Left hindlimb (tissue), 1 donor: ENCODE measurements around the gene PSMD11.

Experiments
- DNase-seq: peaks from one replicate; pipeline ENCODE4 v3.0.0-alpha.2; 2018

Gene PSMD11

DNA sequence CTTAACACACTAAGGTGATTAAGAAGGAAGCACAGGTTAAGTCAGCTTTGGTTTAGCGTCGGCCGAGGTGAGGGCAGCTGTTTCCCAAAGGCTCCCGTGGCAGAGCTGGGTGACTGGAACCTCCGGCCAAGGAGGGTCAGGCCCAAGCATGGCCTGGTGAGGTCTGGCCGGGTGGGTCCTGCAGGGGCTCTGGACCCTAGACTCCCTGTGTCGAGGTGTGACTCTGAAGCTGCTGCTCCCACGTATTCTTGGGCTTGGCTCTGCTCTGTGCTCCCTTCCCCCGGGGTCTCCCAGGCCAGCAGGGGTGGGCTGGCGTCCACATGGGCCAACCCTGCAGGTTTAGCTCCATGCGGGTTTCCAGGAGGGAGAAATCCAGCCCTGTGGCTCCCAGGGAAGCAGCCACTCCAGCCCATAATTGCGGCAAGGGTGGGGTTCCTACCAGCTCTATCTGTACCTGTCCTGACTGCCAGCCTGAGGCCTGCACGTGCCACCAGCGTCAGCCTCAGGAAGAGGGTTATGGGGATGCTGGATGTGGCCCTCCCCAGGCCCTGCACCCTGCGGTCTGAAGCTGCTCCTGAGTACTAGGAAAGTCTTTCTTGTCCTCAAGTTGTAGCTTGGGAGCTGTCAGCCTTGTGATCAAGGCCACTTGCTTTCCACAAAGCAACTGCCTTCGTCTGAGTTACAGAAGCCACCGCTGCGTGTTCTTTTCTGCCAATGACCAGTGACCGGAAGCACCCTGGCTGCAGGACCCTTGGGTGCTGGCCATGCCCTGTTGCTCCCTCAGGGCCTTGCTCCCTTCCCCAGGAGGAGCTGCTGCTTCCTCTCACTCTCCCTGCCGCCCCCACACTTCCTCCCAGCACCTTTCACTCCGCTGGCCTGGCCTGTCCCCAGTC is 47.3 kb downstream of the PSMD11 start:
- no peak for DNase-seq

DNA sequence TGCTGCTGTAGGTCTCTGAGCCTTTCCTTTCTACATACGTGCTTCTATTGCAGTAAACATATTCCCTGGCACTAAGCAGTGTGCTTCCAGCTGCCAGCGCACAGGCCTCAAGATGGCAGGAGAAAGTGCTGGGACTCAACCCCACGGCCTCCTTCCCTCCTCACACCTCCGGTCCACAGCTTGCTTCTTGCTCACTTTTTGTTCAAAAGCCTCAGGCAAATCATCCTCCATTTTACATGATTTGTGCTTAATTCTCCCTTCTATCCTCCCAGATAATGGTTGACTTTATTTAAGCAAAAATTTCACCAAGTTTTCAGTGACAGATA is 47.9 kb downstream of the PSMD11 start:
- DNase-seq: no peak

DNA sequence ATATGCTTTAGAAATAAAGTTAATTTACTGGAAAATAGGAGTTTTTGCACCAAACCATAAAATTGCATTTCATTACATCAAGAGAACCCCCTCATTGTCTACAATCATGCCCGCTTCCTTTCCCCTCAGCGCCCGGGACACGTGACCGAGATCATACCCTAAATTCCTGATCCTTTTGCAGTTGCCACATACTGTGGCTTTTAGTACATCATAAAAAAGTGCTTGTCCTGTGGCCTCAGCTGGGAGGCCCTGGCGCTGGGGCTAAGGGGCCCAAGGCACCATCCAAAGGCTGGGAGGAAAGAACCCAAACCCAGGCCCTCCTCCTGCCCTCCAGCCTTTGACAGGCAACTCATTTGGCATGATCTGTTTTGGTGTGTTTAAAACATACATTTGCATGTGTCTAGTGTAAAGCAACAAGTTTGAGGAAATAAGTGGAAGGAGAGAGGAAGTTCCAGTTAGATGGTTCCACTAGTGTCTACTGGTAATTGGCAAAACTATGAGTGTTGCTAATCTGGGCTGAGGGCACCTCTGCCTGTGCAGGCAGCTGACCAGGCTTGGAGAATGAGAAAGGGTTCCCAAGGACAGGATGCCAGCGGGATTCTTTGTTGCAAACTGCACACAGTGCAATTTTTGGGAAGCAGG is 48.5 kb downstream of the PSMD11 start:
- DNase-seq: no peak

DNA sequence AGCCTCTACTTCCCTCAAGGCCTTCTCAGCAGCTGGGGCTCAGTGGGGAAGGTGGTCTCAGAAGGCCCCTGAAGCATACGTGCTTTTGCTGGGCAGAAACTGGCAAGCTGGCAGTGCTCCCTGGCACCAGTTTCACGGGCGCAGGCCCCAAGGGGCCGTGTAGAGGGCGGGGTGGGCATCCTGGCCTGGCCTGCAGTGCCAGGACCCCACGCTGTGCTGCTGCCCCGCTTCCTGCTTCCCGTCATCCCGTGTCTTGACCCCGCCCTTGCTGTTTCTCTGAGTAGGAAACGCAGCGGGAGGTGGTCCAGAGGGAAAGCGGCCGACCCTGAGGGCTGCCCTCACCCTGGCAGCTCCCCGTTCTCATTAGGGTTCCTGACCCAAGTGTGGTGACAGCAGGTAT is 49.3 kb downstream of the PSMD11 start:
- no peak for DNase-seq

DNA sequence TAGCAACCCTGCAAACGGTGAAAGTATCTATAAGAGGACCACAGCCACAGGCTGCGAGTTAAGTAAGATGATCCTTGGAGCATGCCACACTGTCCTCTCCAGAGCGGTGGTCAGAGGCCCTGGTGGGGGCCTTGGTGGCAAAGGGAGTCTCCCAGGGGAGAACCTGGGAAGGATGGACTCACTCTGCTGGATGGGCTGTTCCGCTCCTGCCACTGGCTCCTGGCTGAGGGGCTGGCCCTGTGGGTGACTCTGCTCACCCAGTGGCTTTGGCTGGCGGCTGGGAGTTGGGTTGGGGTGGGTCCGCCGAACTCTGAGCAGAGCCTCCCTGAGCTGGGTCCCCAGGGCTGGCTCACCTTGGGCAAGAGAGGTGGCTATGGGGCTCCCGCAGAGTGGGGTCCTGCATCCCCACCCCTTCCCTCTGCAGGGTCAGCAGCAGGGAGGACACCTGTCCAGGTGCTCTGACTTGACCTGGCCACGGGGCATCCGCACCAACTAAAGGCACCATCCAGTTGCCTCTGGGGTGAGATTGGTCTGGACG is 49.7 kb downstream of the PSMD11 start:
- no peak for DNase-seq

DNA sequence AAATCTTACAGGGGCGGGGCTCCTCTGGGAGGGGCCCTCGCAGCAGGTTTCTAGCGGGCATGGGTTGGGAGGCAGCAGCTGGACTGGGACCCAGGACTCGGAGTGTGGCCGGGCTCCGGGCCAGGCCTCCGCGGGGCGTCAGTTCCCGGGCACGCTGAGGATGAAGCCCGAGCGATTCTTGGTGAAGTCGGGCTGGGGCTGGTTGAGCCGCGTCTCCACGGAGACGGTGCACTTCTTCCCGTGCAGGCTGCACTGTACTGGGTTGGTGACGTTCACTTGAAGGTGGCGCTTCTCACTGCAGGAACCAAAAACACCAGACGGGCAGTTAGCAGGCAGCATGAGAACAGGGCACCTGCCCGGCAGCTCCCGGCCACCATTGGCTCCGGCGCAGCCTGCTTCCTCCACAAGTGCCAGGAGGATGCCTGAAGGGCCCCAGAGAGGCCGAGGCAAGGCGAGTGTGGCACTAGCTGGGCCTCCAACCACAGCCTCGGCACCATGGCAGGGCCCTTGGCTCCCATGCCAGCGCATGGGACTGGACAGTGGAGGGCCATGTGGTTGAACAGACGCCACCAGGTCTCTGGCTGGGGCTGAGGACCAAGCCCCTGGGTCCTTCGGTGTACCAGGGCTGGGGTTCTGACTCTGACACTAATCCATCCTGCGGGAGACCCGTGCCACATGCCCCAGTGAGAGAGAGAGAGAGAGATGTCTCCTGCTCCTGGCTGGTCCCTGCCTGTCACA is 50.5 kb downstream of the PSMD11 start:
- no peak for DNase-seq

DNA sequence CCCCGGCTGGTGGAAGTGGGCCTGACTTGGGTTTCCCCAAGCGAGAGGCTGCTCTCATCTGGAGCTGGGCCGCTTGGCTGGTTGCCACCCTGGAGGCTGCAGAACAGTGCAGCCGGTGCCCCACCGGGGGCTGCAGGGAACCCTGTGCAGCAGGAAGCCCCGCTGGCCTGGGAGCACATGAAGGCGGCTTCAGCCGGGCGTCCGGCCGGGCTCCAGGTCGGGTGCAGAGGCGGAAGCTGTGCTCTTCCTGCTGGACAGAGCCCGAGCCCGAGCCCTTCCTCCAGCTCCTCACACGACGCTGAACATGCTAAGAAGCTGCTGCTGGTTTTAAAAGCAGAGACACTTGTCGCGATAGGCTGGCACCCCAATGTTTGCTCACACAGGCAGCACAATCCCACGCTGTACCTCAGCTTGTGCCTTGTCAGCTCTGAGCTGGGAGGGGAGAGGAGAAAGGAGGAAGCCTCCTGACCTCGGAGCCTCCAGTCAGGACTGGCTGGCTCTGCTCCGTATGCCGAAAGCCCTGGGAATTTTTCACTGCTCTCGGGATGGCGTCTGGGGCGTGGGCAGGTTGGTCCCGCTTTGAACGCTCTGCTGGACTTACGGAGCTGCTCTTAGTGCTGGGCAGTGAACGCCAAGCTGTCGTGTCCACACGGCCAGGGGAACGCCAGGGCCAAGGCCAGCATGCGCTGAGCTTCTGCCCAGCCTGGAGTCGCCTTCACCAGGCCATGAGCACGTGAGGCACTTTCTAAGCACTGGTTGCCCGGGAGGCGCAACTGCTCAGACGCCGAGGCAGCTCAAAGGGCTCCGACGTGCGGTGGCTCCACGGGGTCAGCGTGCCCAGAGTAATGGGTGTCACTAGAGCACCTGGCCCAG is 51.3 kb downstream of the PSMD11 start:
- DNase-seq: peak; percentile 66

DNA sequence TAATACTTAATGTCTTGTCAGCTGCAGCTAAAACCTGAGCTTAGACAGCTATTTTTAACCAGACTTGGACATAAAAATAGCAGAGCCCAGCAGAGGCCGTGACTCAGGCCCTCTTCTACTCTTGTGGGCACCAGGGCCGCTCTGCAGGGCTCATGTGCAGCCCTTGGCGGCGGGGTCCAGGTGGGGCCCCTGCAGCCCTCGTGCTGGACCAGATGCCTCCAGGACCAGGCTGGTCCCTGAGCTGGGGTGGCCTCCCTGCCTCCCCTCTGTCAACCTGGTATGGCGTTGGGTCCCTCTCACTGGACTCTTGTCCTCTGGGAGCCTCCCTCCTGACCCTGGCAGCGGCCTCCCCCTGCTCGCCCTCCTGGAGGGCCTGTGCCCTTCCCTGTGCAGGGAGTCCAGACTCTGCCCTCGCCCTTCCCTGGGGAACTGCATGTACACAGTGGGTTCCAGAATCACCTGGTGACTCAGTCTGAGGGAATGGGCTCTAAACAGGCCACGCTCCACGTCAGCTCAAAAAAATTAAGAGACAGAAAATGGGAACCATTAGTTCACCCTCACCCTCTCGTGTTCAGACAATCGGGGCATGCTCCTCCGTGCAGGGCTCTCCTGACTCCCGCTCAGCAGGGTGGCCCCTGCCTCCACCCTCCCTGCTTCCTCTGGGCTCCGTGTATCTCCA is 52.2 kb downstream of the PSMD11 start:
- DNase-seq: no peak

DNA sequence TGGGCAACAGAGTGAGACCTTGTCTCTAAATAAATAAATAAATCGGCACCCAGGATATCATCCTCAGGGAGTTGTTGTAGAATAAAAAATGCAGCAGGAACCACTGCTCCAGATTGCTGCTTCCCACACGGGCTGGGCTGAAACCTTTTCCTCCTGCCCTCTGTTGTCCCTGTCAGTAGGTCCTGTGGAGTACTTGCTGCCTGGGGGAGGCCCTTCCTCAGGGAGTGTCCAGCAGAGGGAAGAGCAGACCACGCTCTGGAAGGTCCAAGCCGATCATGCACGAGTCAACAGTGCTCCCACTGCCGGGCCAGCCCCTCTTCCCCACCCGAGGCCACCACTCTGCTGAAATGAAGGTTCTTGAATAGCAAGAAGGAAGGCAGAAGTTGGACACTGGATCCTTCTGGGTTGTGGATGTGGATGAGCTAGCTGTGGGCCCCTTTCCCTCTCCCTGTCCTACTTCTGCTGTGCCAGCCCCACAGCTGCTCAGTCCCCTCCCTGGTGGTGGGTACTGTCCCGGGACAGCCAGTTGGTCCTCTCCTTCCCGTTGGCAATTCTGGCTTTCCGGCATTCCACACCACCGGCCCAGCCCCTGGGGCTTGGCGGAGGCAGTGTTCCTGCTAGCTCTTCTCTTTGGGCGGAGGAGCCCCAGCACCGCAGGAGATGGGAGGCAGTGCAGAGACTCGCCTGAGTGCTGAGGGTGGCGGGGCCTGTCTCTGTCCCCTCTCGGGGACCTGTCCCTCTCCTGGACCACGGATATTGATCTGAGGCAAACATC is 53.3 kb downstream of the PSMD11 start:
- DNase-seq: no peak

DNA sequence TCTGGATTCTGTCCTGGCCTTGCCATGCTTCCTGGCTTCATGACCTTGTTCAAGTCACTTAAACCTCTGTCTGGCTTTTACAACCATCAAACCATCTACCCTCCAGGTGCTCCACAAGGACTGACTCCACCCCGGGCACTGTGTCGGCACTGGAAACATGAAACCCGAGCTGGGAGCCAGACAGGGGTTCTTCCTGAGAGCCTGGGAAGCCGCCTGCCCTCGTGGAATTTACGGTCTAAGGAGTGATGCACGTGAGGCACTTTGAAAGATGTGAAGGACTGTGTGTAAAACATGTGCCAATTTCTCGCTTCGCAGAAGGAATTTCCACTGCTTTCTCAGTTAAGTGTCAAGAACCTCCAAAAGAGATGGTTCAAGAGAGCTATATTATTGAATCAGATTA is 54.1 kb downstream of the PSMD11 start:
- no peak for DNase-seq

DNA sequence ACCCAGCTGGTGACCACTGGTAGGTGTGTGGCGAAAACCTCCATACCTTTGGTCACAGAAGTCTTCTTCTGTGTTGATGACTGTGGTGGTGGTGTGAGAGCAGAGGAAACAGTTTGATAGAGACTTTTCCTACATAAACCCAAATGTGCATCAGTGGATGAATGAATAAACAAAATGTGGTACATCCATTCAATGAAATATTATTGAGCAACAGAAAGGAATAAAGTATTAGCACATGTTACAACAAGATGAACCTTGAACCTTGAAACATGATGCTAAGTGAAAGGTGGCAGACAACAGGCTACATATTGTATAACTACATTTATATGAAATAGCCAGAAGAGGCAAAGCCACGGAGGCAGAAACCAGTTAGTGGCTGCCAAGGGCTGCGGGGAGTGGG is 57.7 kb downstream of the PSMD11 start:
- no peak for DNase-seq

DNA sequence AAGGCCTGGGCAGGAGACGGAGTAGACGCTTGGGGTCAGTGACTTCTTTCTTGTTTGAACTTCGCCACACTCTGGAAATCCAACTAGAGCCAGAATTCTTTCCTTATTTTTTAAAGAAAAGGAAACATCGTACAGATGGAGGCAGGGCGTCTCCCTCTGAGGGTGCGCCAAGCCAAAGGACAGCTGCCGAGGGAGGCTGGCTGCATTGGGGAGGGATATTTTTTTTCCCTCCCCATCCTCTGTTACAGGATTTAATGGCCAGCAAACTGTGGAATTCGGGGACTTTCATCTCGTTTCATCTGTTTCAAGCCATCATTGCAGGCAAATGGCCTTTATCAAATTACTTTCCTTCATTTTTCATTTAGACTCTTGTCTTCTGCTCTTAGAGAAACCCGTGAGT is 58.4 kb downstream of the PSMD11 start:
- no peak for DNase-seq

DNA sequence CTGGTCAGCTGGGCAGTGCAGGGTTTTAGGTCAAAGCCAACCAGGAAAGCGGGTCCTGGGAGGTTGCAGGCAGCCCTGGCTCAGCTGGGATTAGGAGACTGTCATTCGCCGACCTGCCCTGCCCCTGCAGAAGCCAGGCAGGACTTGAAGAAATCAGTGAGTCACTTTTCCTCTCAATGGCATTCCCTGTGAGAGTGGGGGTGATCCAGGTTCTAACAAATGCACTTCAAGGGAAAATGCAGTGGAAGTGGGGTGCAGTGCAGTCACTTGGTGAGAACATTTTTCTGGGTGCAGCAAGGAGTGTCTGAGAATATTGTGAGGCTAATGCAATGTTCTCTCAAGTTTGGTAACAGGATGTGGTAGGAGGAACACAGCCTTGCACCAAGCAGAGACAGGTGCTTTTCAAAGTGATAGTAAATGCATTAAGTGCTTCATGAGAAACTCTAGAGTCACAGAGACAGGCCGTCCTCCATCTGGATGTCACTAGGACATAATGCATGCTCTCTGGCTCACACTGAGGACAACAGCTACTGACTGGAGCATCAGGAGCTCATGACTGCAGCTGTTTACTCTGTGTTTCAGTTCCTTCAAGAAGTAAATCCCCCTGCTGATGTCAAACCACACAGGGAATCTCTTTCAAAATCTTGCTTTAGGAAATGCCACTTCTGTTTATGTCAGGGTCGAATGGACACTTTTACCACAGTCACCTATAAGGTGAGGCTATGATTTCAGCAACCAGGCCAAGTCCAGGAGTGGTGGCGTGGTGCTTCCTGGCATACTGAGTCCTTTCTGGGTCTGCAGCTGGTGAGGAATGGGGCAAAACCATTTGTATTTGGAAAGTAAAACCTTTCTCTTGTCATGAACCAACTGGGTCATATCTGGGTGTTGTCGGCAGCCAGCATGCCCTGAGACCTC is 59.2 kb downstream of the PSMD11 start:
- DNase-seq: no peak

DNA sequence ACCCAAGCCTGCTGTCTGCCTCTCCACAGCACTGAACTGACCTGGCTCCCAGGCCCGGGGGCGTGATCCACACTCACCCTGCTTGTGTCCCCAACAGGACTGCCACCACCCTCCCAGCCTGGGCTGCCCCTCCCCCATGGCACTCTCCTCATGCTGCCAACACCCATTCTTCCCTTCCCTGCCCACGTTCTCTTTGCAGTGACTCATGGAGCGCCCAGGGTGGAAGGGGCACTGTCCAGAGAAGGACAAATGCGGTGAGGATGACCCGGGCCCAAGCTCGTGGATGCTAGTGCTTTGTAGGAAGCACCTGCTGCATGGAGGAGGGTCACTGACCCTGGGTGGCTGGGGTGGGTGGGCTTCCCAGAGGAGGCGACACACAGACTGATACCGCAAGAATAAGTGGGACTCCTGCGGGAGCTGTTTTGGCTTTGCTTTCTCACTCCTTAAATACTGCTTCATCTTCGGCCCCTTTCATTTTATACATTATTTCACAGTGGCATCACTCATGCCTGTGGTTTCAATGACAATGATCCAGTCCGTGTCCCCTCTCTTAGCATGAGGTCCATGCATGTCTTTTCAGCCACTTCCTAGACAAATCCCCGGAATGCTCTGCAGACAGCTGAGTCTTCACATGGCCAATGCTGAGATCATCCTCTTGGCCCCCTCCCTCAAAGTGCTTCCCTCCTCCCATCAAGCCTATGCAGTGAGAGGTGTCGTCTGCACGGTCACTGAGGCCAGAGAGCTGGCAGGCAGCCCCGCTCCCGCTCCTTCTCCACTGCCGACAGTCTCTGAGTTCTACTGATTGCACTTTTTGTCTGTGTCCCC is 60.1 kb downstream of the PSMD11 start:
- no peak for DNase-seq

DNA sequence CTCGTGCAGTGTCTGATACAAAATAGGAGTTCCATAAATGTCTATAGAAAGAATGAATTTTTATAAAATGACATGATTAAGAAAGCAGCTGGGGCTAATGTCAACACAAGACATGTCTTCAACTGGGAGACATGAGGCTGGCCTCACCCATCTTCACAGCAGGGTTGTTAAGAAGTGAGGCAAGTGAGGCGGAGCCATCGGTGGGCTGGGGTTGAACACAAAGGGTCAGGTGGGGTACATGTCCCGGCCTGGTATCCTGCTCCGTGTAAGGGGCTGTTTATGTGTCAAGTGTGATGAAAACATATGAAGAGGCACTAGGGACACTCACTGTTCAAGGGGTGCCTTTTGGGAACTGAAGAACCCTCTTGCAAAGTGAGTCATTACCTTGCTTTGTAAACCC is 64.6 kb downstream of the PSMD11 start:
- DNase-seq: no peak

DNA sequence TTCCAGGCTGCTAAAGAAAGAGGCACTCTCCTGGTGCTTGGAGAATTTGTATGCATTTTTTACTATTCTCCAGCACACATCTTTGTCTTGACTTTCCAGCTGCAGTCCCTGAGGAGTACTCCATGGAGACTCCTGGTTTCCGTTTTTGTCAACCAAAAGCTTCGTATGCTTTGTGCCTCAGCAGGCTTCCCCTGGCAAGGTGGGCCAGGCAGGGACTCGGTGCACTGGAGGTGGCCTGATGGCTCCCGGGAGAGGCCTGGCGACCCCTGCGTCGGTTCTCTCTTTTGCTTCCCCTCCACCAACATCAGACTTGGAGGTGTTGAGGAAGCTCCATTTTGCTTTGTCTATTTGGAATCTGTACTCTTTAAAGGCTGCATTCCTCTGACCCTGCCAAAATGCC is 66.2 kb downstream of the PSMD11 start:
- DNase-seq: no peak

DNA sequence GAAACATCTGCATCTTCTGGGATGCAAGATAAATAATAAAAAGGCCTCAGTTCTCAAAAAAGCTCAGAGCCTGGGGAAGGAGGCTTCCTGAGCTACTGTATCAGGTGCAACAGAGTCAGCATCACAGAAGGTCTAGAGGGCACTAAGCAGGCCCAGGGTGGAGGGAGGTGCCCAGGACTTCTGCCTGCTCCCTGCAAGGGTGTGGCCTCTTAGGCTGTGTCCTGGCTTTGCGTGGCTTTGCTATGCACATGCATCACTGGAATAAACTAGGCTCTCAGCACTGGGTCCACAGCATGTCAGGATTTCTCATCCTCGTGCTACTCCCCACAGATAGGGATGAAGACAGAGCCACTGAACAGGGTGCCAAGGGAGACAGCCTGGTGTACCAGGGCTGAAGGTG is 68.0 kb downstream of the PSMD11 start:
- DNase-seq: no peak

DNA sequence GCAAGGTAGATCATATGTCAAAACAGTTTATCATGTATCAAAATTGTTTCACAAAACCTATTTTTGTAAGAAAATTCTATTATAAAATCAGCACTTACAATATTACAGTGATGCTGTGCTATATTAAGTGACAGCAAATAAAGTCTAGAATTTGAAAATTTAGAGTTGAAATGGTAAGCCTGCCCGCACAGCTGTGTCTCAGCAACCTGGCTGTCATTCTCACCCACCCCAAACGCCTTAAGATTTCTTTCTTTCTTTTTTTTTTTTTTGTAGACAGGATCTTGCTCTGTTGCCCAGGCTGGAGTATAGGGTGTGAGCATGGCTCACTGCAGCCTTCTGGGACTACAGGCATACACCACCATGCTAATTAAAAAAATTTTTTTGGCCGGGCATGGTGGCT is 69.3 kb downstream of the PSMD11 start:
- DNase-seq: no peak

DNA sequence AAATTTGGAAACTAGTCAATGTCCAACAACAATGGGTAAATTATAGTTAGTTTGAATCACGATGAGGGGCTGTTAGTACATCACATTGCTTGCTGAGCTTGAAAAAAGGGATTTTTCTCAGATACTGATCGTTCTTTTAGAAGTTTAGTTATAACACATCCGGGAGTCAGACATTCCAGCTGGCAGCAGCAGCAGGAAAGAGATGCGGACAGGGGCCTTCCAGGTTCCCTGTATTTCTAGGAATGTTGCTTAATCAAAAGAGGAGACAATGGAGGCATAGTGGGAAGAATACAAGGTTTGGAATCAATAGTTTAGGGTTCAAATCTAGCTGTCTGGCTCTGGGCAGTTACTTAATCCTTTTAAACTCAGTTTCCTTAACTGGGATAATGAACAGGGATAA is 70.3 kb downstream of the PSMD11 start:
- DNase-seq: no peak
